ENCODE results near the gene SLC11A1.

GRCh38 chr2:218398437-218399390 is 16.6 kb downstream of the SLC11A1 start:
- TF ChIP-seq, protein P1, sequence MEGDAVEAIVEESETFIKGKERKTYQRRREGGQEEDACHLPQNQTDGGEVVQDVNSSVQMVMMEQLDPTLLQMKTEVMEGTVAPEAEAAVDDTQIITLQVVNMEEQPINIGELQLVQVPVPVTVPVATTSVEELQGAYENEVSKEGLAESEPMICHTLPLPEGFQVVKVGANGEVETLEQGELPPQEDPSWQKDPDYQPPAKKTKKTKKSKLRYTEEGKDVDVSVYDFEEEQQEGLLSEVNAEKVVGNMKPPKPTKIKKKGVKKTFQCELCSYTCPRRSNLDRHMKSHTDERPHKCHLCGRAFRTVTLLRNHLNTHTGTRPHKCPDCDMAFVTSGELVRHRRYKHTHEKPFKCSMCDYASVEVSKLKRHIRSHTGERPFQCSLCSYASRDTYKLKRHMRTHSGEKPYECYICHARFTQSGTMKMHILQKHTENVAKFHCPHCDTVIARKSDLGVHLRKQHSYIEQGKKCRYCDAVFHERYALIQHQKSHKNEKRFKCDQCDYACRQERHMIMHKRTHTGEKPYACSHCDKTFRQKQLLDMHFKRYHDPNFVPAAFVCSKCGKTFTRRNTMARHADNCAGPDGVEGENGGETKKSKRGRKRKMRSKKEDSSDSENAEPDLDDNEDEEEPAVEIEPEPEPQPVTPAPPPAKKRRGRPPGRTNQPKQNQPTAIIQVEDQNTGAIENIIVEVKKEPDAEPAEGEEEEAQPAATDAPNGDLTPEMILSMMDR (optimal IDR thresholded peaks at IDR 0.05 in 1 of 3, IDR thresholded peaks at IDR 0.05 in 1 of 3, conservative IDR thresholded peaks at IDR 0.05 in 1 of 3; ENCODE audit: extremely low read depth in 1 of 3, insufficient read depth in 2 of 3, low read length in 3 of 3), result no peak
- no peak for TF ChIP-seq EZH2 (IDR thresholded peaks at IDR 0.05; ENCODE audit: low read length)

All from keratinocyte (primary cell).